Endothelial cell of umbilical vein (primary cell): ENCODE measurements around the gene NCEH1.

ENCODE experiments used
- CTCF ChIP-seq, 2 donors: IDR thresholded peaks; 1 replicate in 1 of 2; 2 replicates in 1 of 2; pipeline ENCODE4 v1.5.1; 2011; ENCODE audit warnings: low read length in 2 of 2, mild to moderate bottlenecking in 2 of 2, moderate library complexity in 2 of 2, control low read depth in 1 of 2, inconsistent platforms in 1 of 2, low read depth in 1 of 2; ENCODE audit not compliant: insufficient read depth in 1 of 2; ENCODE audit errors: extremely low read depth in 1 of 2
- EZH2 ChIP-seq: IDR thresholded peaks from 2 replicates; pipeline ENCODE4 v1.6.1; 2012; ENCODE audit warnings: borderline replicate concordance, low read depth, mild to moderate bottlenecking, moderate library complexity, low read length, inconsistent platforms; ENCODE audit not compliant: severe bottlenecking
- MAX ChIP-seq: IDR thresholded peaks from 2 replicates; pipeline ENCODE4 v1.6.1; 2011; ENCODE audit not compliant: insufficient read depth, insufficient read length
- MYC ChIP-seq: IDR thresholded peaks from one replicate; pipeline ENCODE4 v1.6.1; 2011; ENCODE audit warnings: mild to moderate bottlenecking, low read depth, low read length
- POLR2A ChIP-seq: IDR thresholded peaks from 2 replicates; pipeline ENCODE4 v1.6.1; 2012; ENCODE audit warnings: low read depth, mild to moderate bottlenecking, control low read depth, low read length

GRCh38 chr3:172707967-172708366 is 2.9 kb downstream of the NCEH1 start:
- TF ChIP-seq POLR2A (no peak), CTCF (IDR thresholded peaks at IDR 0.05; ENCODE audit: extremely low read depth in 1 of 2, insufficient read depth in 1 of 2, low read depth in 1 of 2, low read length in 2 of 2) (no peak), MYC (no peak), EZH2 (no peak), MAX (no peak)
